Right atrium auricular region (tissue), 2 donors: ENCODE results near the gene PSMD11. TPM values are rescaled to one million over a fixed set of nuclear protein-coding genes. Genes with fewer than 3 reads are reported as not detected.

ENCODE experiments used
- DNase-seq: peaks from one replicate; pipeline ENCODE4 v3.0.0-alpha.2; 2019; ENCODE audit warnings: low spot score
- H3K27ac ChIP-seq, 2 donors: fragments of 200-600 bp; sonication (generic); 1 replicate in 1 of 2; 2 replicates in 1 of 2; pipeline ENCODE4 v1.5.1; 2016 to 2019
- H3K27me3 ChIP-seq, 2 donors: fragments of 200-600 bp; sonication (generic); one replicate each; pipeline versions ENCODE4 v1.5.1 to v1.6.0; 2017 to 2019
- H3K36me3 ChIP-seq: fragments of 200-600 bp; sonication (generic); one replicate; pipeline ENCODE4 v1.5.1; 2016
- H3K4me1 ChIP-seq, 2 donors: fragments of 200-600 bp; sonication (generic); one replicate each; pipeline versions ENCODE4 v1.5.1 to v1.6.0; 2017 to 2019
- H3K4me3 ChIP-seq, 2 donors: fragments of 200-600 bp; sonication (generic); 1 replicate in 1 of 2; 2 replicates in 1 of 2; pipeline ENCODE4 v1.5.1; 2017 to 2019; ENCODE audit warnings: mild to moderate bottlenecking in 1 of 2, moderate library complexity in 1 of 2
- H3K9me3 ChIP-seq, 2 donors: fragments of 200-600 bp; sonication (generic); one replicate each; pipeline ENCODE4 v1.5.1; 2019
- total RNA-seq, 2 donors: library from RNA; depleted of rRNA; stranded (reverse); fragments of >200 nt; gene quantifications; one replicate each; pipeline ENCODE4 v1.1.0, GENCODE V29; 2016
- TF ChIP-seq, protein P1 (sequence below), 2 donors: fragments of 200-600 bp; sonication (generic); IDR thresholded peaks; one replicate each; pipeline ENCODE4 v1.5.1; 2019; ENCODE audit warnings: antibody characterized with exemption in 2 of 2

PSMD11 gene
- total RNA-seq, 2 donors from 2014 or later, result 42.2 to 43.8 TPM

DNA sequence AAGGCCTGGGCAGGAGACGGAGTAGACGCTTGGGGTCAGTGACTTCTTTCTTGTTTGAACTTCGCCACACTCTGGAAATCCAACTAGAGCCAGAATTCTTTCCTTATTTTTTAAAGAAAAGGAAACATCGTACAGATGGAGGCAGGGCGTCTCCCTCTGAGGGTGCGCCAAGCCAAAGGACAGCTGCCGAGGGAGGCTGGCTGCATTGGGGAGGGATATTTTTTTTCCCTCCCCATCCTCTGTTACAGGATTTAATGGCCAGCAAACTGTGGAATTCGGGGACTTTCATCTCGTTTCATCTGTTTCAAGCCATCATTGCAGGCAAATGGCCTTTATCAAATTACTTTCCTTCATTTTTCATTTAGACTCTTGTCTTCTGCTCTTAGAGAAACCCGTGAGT lies 58.4 kb downstream of the PSMD11 start:
- TF ChIP-seq, protein P1, sequence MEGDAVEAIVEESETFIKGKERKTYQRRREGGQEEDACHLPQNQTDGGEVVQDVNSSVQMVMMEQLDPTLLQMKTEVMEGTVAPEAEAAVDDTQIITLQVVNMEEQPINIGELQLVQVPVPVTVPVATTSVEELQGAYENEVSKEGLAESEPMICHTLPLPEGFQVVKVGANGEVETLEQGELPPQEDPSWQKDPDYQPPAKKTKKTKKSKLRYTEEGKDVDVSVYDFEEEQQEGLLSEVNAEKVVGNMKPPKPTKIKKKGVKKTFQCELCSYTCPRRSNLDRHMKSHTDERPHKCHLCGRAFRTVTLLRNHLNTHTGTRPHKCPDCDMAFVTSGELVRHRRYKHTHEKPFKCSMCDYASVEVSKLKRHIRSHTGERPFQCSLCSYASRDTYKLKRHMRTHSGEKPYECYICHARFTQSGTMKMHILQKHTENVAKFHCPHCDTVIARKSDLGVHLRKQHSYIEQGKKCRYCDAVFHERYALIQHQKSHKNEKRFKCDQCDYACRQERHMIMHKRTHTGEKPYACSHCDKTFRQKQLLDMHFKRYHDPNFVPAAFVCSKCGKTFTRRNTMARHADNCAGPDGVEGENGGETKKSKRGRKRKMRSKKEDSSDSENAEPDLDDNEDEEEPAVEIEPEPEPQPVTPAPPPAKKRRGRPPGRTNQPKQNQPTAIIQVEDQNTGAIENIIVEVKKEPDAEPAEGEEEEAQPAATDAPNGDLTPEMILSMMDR (IDR thresholded peaks at IDR 0.05), result no peak
- no peak overlapping the region for H3K27ac ChIP-seq
- DNase-seq, result no peak

DNA sequence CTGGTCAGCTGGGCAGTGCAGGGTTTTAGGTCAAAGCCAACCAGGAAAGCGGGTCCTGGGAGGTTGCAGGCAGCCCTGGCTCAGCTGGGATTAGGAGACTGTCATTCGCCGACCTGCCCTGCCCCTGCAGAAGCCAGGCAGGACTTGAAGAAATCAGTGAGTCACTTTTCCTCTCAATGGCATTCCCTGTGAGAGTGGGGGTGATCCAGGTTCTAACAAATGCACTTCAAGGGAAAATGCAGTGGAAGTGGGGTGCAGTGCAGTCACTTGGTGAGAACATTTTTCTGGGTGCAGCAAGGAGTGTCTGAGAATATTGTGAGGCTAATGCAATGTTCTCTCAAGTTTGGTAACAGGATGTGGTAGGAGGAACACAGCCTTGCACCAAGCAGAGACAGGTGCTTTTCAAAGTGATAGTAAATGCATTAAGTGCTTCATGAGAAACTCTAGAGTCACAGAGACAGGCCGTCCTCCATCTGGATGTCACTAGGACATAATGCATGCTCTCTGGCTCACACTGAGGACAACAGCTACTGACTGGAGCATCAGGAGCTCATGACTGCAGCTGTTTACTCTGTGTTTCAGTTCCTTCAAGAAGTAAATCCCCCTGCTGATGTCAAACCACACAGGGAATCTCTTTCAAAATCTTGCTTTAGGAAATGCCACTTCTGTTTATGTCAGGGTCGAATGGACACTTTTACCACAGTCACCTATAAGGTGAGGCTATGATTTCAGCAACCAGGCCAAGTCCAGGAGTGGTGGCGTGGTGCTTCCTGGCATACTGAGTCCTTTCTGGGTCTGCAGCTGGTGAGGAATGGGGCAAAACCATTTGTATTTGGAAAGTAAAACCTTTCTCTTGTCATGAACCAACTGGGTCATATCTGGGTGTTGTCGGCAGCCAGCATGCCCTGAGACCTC lies 59.2 kb downstream of the PSMD11 start:
- peaks cover 0 to 15% of the 10 kb centered on the region in 2 donors for H3K4me1 ChIP-seq
- TF ChIP-seq, protein P1 (IDR thresholded peaks at IDR 0.05), result no peak
- H3K36me3 ChIP-seq, result no peaks in the 10 kb centered on the region
- DNase-seq, result no peak
- no peaks in the 10 kb centered on the region for H3K27me3 ChIP-seq
- H3K4me3 ChIP-seq, result no peak overlapping the region
- H3K27ac ChIP-seq, result no peak overlapping the region
- H3K9me3 ChIP-seq, result no peaks in the 10 kb centered on the region

More for the DNA sequence above, 58.4 kb downstream of the PSMD11 start:
- H3K4me3 ChIP-seq, result no peak overlapping the region
- no peaks in the 10 kb centered on the region for H3K36me3 ChIP-seq
- H3K4me1 ChIP-seq, result peaks cover 0 to 15% of the 10 kb centered on the region in 2 donors
- H3K9me3 ChIP-seq, result no peaks in the 10 kb centered on the region
- H3K27me3 ChIP-seq, result no peaks in the 10 kb centered on the region

DNA sequence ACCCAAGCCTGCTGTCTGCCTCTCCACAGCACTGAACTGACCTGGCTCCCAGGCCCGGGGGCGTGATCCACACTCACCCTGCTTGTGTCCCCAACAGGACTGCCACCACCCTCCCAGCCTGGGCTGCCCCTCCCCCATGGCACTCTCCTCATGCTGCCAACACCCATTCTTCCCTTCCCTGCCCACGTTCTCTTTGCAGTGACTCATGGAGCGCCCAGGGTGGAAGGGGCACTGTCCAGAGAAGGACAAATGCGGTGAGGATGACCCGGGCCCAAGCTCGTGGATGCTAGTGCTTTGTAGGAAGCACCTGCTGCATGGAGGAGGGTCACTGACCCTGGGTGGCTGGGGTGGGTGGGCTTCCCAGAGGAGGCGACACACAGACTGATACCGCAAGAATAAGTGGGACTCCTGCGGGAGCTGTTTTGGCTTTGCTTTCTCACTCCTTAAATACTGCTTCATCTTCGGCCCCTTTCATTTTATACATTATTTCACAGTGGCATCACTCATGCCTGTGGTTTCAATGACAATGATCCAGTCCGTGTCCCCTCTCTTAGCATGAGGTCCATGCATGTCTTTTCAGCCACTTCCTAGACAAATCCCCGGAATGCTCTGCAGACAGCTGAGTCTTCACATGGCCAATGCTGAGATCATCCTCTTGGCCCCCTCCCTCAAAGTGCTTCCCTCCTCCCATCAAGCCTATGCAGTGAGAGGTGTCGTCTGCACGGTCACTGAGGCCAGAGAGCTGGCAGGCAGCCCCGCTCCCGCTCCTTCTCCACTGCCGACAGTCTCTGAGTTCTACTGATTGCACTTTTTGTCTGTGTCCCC lies 60.1 kb downstream of the PSMD11 start:
- Histone ChIP-seq H3K4me1 (peaks cover 0 to 15% of the 10 kb centered on the region in 2 donors), H3K9me3 (no peaks in the 10 kb centered on the region), H3K27me3 (no peaks in the 10 kb centered on the region), H3K4me3 (no peak overlapping the region), H3K27ac (no peak overlapping the region), H3K36me3 (no peaks in the 10 kb centered on the region)
- TF ChIP-seq, protein P1 (IDR thresholded peaks at IDR 0.05), result no peak
- DNase-seq, result no peak

DNA sequence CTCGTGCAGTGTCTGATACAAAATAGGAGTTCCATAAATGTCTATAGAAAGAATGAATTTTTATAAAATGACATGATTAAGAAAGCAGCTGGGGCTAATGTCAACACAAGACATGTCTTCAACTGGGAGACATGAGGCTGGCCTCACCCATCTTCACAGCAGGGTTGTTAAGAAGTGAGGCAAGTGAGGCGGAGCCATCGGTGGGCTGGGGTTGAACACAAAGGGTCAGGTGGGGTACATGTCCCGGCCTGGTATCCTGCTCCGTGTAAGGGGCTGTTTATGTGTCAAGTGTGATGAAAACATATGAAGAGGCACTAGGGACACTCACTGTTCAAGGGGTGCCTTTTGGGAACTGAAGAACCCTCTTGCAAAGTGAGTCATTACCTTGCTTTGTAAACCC lies 64.6 kb downstream of the PSMD11 start:
- Histone ChIP-seq H3K4me1 (peaks cover 0 to 13% of the 10 kb centered on the region in 2 donors), H3K27me3 (no peaks in the 10 kb centered on the region), H3K9me3 (no peaks in the 10 kb centered on the region), H3K4me3 (no peak overlapping the region), H3K36me3 (no peaks in the 10 kb centered on the region), H3K27ac (no peak overlapping the region)
- no peak for DNase-seq
- TF ChIP-seq, protein P1 (IDR thresholded peaks at IDR 0.05), result no peak

DNA sequence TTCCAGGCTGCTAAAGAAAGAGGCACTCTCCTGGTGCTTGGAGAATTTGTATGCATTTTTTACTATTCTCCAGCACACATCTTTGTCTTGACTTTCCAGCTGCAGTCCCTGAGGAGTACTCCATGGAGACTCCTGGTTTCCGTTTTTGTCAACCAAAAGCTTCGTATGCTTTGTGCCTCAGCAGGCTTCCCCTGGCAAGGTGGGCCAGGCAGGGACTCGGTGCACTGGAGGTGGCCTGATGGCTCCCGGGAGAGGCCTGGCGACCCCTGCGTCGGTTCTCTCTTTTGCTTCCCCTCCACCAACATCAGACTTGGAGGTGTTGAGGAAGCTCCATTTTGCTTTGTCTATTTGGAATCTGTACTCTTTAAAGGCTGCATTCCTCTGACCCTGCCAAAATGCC lies 66.2 kb downstream of the PSMD11 start:
- Histone ChIP-seq H3K36me3 (no peaks in the 10 kb centered on the region), H3K27me3 (no peaks in the 10 kb centered on the region), H3K4me1 (no peaks in the 10 kb centered on the region), H3K4me3 (no peak overlapping the region), H3K27ac (no peak overlapping the region), H3K9me3 (no peaks in the 10 kb centered on the region)
- TF ChIP-seq, protein P1 (IDR thresholded peaks at IDR 0.05), result no peak
- DNase-seq, result no peak
